Stimulated activated memory B cell treated with anti-CD40 and anti-IgM and Interleukin-4, amounts not matched to agents 10 μg/mL and 1 μg/mL and 100 μg/mL, for 72 hours (primary cell): ENCODE measurements around the gene TUB.

Experiments used
- ATAC-seq: fragments of 150-1000 bp; cut with Tn5 transposase; 2 replicates; pipeline ENCODE4 v1.10.0; 2021
- H3K27ac Mint-ChIP-seq: one replicate; pipeline ENCODE4 v1.8.0; 2022; ENCODE audit warnings: mild to moderate bottlenecking, mixed read lengths
- H3K27me3 Mint-ChIP-seq: one replicate; pipeline ENCODE4 v1.8.0; 2022; ENCODE audit warnings: mixed read lengths
- H3K36me3 Mint-ChIP-seq: one replicate; pipeline ENCODE4 v1.8.0; 2022; ENCODE audit warnings: mixed read lengths
- H3K4me1 Mint-ChIP-seq: one replicate; pipeline ENCODE4 v1.8.0; 2022; ENCODE audit warnings: mixed read lengths
- H3K4me3 Mint-ChIP-seq: one replicate; pipeline ENCODE4 v1.8.0; 2022; ENCODE audit warnings: mild to moderate bottlenecking, moderate library complexity, mixed read lengths
- H3K9me3 Mint-ChIP-seq: one replicate; pipeline ENCODE4 v1.8.0; 2022; ENCODE audit warnings: mixed read lengths

The TUB gene

DNA sequence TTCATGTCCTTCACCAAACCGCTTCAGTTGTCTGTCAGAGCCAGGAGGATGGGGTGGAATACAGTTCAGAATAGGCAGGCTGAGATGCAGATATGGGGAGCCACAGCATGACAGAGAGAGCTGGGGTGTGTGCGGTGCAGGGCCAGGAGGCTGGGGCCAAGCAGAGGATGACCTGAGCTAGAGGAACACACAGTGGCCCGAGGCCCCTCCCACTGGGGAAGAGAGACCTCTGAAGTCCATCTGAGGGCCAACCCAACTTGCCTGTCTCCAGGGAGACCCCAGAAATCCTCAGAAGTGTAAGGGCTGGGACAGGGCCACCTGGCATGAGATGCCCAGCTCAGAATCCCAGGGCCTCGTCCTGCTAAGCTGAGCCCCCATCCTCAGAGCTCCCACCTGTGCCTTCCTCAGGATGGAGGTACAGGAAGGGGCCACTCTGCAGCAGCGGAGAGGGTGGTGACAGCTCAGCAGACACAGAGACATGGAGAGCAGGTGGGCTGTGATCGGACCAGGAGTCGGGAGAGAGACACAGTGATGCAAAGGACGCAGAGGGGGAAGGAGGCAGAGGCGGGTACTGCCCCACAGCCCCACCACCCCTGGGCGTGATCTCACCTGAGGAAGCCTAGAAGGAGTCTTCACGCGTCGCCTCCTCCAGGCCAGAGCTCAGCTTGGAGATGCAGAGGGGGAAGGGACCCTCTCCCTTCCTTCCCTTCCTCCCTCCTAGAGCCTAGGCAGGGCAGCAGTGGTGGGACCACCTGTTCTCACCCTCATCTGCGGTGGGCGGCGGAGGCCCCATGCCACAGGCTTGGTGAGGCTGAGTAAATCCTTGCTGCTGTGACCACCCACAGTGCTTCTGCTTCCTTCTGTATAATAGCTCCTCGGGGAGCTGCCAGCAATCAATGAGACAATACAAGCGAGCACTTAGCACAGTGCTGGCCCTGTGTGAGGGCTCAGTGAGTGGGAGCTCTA lies 9.1 kb upstream of the TUB start:
- H3K36me3 Mint-ChIP-seq, result no peaks in the 10 kb centered on the region
- ATAC-seq, result no peak
- H3K9me3 Mint-ChIP-seq, result no peaks in the 10 kb centered on the region
- no peak overlapping the region for H3K27ac Mint-ChIP-seq
- peaks cover 7% of the 10 kb centered on the region for H3K4me1 Mint-ChIP-seq
- no peak overlapping the region for H3K4me3 Mint-ChIP-seq
- H3K27me3 Mint-ChIP-seq, result peaks cover 20% of the 10 kb centered on the region

DNA sequence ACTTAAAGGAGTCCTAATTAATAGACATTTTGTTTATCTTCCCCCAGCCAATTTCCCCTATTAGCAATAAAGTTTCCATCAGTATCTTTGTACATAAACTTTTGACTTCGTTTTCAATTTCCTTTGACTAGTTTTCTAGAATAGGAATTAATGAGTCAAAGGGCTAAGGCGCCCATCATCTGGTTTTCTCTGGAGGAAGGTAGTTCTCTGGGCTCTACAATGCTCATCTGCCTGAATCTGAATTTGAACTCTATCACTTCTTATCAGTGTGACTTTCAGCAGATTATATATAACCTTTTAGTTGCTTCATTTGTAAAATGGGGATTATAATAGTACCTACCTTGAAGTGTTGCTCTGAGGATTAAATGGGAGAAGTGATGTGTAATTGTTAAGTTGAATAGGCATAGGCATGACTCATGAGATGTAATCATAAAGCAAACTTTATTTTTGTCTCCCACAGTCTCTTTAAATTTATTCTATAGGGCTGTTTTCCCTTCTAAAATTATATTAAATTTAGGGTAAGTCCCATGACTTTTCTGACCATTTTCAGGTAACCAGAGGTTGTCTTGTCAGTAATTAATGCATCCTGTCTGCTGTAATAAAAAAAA lies 5.8 kb upstream of the TUB start:
- H3K27ac Mint-ChIP-seq, result no peak overlapping the region
- H3K9me3 Mint-ChIP-seq, result no peaks in the 10 kb centered on the region
- H3K36me3 Mint-ChIP-seq, result no peaks in the 10 kb centered on the region
- no peaks in the 10 kb centered on the region for H3K27me3 Mint-ChIP-seq
- H3K4me3 Mint-ChIP-seq, result no peak overlapping the region
- ATAC-seq, result no peak
- H3K4me1 Mint-ChIP-seq, result peaks cover 6% of the 10 kb centered on the region

DNA sequence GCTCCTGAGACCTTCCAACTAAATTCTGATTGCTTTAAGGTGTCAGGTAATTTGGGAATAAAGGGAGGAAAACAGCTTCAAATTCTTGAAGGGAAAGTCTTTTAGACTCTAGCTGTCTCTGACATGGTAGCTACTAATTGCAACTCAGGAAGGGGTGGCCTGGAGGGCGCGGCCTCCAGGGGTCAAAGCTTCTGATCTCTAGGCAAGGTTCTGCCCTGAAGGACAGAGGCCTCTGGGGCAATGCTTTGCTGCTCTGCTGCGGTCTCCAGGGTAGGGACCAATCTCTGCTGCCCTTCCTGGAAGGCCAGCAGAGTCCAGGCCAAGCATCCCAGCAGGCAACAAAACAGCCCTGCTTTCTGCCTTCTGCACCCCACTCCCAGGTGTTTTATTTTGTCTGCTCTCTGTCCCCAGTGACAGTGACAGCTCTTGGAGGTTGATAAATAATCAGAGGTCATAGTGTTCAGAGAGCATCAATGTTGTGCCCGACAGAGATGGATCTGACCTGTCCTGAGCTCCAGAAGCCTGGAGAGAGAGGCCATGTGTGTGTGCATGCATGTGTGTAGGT lies 1.8 kb upstream of the TUB start:
- peaks cover 25% of the 10 kb centered on the region for H3K27me3 Mint-ChIP-seq
- H3K36me3 Mint-ChIP-seq, result no peaks in the 10 kb centered on the region
- no peak overlapping the region for H3K27ac Mint-ChIP-seq
- ATAC-seq, result no peak
- H3K9me3 Mint-ChIP-seq, result no peaks in the 10 kb centered on the region
- no peak overlapping the region for H3K4me3 Mint-ChIP-seq
- no peaks in the 10 kb centered on the region for H3K4me1 Mint-ChIP-seq

DNA sequence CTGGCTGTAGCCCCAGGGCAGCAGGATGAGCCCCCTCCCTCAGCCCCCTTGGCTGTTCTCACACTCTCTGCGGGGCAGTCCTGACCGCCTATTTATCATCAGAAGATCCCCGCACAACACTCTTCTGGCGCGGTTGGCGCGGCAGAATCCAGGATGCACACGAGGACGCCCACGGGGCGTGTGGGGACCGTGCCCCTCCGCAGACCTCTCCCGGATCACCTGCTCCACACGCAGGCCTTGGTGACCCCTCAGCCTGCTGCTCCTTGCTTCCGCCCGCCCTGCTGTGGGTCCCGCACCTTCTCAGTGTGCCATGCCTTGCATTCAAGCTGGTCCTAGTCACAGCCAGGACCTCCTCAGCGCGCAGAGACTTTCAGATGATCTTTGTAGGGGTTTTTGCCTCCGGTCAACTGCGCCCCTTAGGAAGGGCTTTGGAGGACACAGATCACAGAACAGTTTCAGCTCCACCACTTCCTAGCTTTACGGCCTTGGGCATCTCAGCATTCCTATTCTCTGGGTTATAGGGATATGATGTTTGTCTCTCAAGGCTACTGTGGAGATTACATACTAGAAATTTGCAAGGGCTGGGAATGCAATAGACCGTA lies 841 bp upstream of the TUB start:
- ATAC-seq, result no peak
- no peaks in the 10 kb centered on the region for H3K4me1 Mint-ChIP-seq
- H3K27me3 Mint-ChIP-seq, result peaks cover 35% of the 10 kb centered on the region
- no peaks in the 10 kb centered on the region for H3K36me3 Mint-ChIP-seq
- peak overlapping the region; percentile 72 for H3K4me3 Mint-ChIP-seq
- H3K9me3 Mint-ChIP-seq, result no peaks in the 10 kb centered on the region
- H3K27ac Mint-ChIP-seq, result no peak overlapping the region

DNA sequence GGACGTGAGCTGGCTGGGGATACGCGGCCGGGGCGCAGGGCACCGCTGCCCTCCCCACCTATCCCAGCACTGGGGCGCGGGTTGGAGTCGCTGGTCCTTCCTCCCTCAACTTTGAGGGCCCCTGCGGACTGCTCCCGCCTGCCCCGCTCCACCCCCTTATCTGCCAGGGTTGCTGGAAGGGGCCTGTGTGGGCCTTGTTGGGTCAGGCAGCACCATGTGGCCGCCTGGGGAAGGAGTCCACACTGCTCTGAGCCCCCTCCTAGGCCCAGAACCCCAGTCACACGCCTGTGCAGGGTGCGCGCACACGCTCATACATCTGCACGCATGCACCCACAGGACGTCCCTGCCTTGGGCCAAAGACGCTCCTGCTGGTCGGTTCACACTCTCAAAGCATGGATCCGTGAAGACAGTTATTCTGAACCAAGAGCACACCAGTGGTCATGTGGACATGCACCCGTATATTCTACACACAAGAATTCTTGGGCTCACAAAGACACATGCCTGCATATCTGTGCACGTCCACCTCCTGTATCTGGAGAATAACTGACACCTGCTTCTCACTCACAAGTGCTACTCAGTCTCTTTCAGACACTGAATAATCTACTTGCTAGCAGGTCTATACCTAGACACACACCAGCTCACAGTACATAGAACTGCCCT lies 710 bp downstream of the TUB start:
- Mint-ChIP-seq H3K4me1 (no peaks in the 10 kb centered on the region), H3K4me3 (peak overlapping the region; percentile 27), H3K27ac (no peak overlapping the region), H3K9me3 (no peaks in the 10 kb centered on the region), H3K27me3 (peaks cover 50% of the 10 kb centered on the region), H3K36me3 (no peaks in the 10 kb centered on the region)
- peak; percentile 29 for ATAC-seq

DNA sequence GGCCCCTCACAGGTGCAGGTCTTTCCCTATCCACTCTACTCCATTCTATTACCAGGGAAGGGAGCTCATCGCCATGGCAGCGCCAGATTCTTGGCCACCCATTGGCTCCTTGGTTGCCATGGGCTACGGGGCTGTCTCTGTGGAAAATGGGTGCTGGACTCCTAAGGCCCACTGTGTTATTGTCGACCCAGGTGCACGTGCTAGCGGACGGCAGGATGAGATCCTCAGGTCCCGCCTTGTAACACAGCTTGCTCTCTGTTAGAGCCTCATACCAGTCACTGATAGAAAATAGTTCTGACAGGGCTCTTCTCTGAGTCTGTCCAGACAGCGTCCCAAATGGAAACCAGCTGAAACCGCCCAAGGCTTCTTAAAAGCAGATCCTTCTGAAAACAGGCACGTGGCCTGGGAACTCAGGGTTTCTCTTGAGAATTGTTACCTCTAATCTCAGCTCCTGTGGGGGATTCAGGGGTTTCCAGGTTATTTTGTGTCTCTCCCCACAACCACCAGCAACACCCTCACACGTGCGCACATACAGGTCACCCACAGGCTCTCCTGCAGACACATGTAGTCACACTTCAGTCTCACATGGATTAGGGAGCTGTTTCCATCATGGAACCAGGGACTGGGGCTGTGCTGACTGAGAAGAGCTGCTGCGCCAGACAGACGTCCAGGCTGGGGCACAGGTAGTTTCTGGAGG lies 1.5 kb downstream of the TUB start:
- Mint-ChIP-seq H3K4me3 (no peak overlapping the region), H3K9me3 (no peaks in the 10 kb centered on the region), H3K36me3 (no peaks in the 10 kb centered on the region), H3K4me1 (no peaks in the 10 kb centered on the region), H3K27me3 (peaks cover 58% of the 10 kb centered on the region), H3K27ac (no peak overlapping the region)
- ATAC-seq, result no peak

DNA sequence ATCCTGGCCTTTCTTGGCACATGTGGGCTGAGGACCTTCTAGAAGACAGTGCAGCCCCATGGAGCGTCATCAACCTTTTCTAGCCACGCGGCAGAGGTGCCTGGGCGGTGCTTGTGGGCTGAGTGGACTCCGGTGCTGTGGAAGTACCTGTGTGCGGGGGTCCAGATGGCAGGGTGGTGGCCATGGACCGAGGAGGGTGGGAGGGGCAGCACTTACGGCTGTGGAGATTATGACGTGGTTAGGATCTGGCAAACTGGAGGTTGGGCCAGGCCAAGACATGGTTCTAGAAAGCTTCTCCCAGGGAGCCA lies 2.0 kb downstream of the TUB start:
- Mint-ChIP-seq H3K27me3 (peaks cover 59% of the 10 kb centered on the region), H3K9me3 (no peaks in the 10 kb centered on the region), H3K4me1 (no peaks in the 10 kb centered on the region), H3K4me3 (no peak overlapping the region), H3K36me3 (no peaks in the 10 kb centered on the region), H3K27ac (no peak overlapping the region)
- no peak for ATAC-seq

DNA sequence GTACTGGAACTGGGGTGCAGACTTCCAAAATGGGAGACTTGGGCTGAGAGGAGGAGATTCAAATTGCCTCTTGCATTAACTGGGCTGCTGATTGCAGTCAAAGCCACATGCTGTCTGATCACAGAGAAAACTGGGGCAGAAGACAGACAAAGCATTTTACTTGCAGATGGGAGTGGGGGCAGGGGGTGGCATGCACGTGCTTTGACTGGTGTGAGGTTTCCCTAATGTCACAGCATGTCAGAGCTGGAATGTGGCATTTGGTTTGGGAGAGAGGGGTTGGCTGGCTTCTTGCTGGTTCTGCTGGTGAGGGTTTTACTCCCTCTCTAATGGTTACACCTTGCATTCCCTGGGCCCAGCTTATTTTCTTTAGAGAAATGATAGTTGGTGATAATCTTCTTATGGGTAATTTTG lies 2.9 kb downstream of the TUB start:
- ATAC-seq, result no peak
- Mint-ChIP-seq H3K9me3 (no peaks in the 10 kb centered on the region), H3K27me3 (peaks cover 63% of the 10 kb centered on the region), H3K4me3 (no peak overlapping the region), H3K27ac (no peak overlapping the region), H3K36me3 (no peaks in the 10 kb centered on the region), H3K4me1 (no peaks in the 10 kb centered on the region)

DNA sequence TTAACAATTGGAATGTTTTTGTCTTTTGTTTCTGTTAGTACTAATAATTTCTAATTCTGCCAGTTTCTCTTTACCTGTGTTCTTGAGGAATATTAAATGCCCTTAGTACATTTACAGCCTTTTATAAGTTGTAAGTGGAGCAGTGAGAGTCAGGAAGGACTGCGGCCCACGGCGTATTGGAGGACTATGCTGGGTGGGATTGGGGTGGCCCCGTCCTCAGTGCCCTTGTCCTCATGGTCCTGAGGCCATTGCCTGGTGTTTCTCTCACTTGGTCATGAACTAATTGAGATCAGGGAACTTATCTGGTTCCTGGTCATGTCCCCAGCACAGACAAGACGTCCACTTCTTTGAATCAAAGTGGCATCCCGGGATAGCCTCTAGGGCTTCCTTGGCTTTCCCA lies 3.3 kb downstream of the TUB start:
- Mint-ChIP-seq H3K27me3 (peaks cover 67% of the 10 kb centered on the region), H3K36me3 (no peaks in the 10 kb centered on the region), H3K4me1 (no peaks in the 10 kb centered on the region), H3K4me3 (no peak overlapping the region), H3K27ac (no peak overlapping the region), H3K9me3 (no peaks in the 10 kb centered on the region)
- ATAC-seq, result no peak

DNA sequence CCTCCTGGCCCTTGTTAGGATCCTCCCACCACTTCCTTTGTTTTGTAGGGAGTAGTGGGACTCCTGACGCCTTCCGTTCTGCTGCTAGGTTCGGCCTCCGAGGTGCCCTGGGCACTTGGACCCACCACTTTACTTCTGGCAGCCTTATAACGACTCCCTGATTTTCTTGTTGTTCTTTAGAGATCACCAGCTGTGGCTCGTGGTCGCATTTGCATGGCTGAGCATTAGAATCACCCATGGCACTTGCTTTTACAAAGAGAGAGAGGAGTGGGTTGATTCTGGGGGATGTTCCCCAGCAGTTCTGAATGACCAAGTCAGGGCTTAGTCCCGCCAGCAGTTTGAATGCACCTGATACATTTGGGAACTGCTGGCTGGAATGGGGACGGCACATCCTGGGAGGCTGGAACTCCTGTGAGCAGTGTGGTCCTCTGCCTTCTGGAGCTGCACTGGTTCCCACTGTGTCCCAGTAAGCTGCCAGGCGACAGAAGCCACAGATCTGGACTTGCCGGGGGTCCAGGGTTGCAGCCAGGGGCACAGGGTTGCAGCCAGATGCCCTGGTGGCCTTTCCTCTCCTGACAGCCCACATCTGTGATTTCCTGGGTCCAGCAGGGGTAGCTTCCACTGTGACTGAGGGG lies 4.1 kb downstream of the TUB start:
- no peaks in the 10 kb centered on the region for H3K4me1 Mint-ChIP-seq
- ATAC-seq, result no peak
- H3K9me3 Mint-ChIP-seq, result no peaks in the 10 kb centered on the region
- H3K36me3 Mint-ChIP-seq, result no peaks in the 10 kb centered on the region
- peaks cover 72% of the 10 kb centered on the region for H3K27me3 Mint-ChIP-seq
- H3K27ac Mint-ChIP-seq, result no peak overlapping the region
- no peak overlapping the region for H3K4me3 Mint-ChIP-seq

DNA sequence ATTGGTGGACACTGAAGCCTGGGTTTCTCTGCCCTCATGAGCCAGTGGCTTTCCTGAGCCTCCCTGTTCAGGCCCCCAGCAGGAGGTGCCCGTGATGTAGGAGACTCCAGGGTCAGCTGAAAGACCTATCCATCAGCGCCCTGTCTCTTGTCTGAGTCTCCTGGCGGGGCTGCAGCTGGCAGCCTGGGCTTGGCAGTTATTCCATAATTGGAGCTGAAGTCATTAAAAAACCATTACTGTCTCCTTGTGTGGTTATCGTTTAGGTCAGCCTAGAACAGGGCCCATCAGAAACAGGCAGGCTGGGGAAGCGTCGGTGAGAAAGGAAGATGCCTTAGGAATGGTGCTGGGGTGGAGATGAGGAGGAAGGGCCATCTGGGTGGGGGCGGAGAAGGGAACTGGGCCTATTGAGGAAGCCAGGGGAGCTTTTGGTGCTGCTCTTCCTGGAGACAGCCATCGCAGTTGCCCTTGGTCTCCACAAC lies 5.0 kb downstream of the TUB start:
- no peak for ATAC-seq
- Mint-ChIP-seq H3K36me3 (no peaks in the 10 kb centered on the region), H3K27me3 (peaks cover 79% of the 10 kb centered on the region), H3K4me1 (no peaks in the 10 kb centered on the region), H3K27ac (no peak overlapping the region), H3K4me3 (no peak overlapping the region), H3K9me3 (no peaks in the 10 kb centered on the region)

DNA sequence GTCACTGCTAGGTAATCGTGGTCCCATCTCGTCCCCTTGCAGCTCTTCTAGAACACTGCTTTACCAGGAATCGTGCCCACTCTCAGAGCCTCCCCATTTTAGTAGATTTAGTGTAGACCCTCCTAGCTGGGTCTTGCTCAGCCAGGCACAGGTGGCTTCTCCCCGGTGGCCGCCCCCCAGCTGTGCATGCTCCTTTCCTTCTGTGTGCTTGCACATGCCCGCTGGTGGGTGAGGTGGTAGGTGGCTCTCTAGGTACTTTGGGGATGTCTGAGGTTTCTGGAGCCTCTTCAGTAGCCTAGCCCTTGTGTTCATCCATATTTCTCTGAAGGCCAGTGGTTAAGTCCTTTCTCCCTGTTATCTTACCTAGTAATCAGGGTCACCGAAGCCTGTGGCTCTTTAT lies 5.6 kb downstream of the TUB start:
- H3K4me1 Mint-ChIP-seq, result no peaks in the 10 kb centered on the region

DNA sequence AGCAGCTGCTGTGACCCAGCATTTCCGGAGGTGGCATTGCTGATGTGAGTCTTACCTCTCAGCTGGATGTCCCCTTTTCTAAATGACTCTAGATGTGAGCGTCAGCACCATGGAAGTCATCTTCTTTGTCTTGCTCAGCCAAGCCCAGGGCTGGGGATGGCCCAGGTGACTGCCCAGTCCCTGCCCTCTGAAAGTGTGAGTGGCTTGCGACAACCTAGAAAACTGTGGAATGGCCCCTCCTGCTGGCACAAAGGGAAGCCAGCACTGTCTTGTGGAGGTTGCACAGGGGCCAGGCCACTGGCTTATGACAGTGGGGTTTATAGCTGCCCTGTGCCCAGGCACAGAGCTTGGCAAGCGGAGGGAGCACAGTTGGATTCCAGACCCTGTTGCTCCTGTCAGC lies 6.2 kb downstream of the TUB start:
- H3K9me3 Mint-ChIP-seq, result no peaks in the 10 kb centered on the region
- no peak overlapping the region for H3K27ac Mint-ChIP-seq
- no peak for ATAC-seq
- no peak overlapping the region for H3K4me3 Mint-ChIP-seq
- H3K4me1 Mint-ChIP-seq, result no peaks in the 10 kb centered on the region
- H3K27me3 Mint-ChIP-seq, result peaks cover 75% of the 10 kb centered on the region
- no peaks in the 10 kb centered on the region for H3K36me3 Mint-ChIP-seq

More for the DNA sequence above, 5.6 kb downstream of the TUB start:
- Mint-ChIP-seq H3K36me3 (no peaks in the 10 kb centered on the region), H3K27ac (no peak overlapping the region), H3K27me3 (peaks cover 79% of the 10 kb centered on the region), H3K4me3 (no peak overlapping the region), H3K9me3 (no peaks in the 10 kb centered on the region)
- ATAC-seq, result no peak

DNA sequence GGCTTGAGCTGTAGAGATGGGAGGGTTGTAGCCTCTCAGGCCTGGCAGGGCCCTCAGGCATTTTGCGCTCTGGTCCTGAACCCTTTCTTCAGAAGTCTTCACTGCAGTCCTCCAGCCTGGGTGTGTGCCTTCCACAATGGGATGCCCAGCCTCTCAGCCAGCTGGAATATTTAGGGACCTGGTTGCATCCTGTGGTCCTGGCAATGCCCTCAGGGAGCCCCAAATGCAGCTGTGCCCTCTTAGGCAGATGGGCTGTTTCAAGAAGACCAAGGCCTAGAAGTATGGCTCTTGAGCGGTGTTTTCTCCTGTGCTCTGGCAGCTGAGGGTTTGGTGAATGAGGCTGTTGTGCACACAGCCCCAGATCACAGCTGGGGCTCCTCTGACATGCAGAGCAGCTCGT lies 6.7 kb downstream of the TUB start:
- Mint-ChIP-seq H3K27ac (no peak overlapping the region), H3K27me3 (peaks cover 69% of the 10 kb centered on the region), H3K4me3 (no peak overlapping the region), H3K36me3 (no peaks in the 10 kb centered on the region), H3K4me1 (peaks cover 4% of the 10 kb centered on the region), H3K9me3 (no peaks in the 10 kb centered on the region)
- ATAC-seq, result no peak
